H1 (cell line): ENCODE data around the gene STK36.

Source experiments
- BACH1 ChIP-seq: IDR thresholded peaks from 2 replicates; pipeline ENCODE4 v1.6.1; 2012; ENCODE audit warnings: low read length, improper control_type of control experiment
- EP300 ChIP-seq, 2 experiments: IDR thresholded peaks; 1 replicate in 1 of 2; 2 replicates in 1 of 2; pipeline ENCODE4 v1.6.1; 2011 to 2012; ENCODE audit warnings: low read depth in 2 of 2, low read length in 2 of 2, mild to moderate bottlenecking in 2 of 2, borderline replicate concordance in 1 of 2, inconsistent platforms in 1 of 2, moderate library complexity in 1 of 2
- EZH2 ChIP-seq: fragments of 200-600 bp; sonication (generic); IDR thresholded peaks from 2 replicates; pipeline ENCODE4 v1.7.1; 2012; ENCODE audit warnings: low read depth, mild to moderate bottlenecking, moderate library complexity, low read length, inconsistent platforms; ENCODE audit not compliant: severe bottlenecking
- MAFK ChIP-seq: IDR thresholded peaks from 2 replicates; pipeline ENCODE4 v1.6.1; 2012; ENCODE audit warnings: low read depth, mild to moderate bottlenecking, improper control_type of control experiment, low read length
- NRF1 ChIP-seq: IDR thresholded peaks from 2 replicates; pipeline ENCODE4 v1.6.1; 2011; ENCODE audit warnings: mild to moderate bottlenecking, low read depth, low read length, improper control_type of control experiment
- POLR2A ChIP-seq, 2 experiments: IDR thresholded peaks; 1 replicate in 1 of 2; 2 replicates in 1 of 2; pipeline ENCODE4 v1.6.1; 2011; ENCODE audit warnings: low read depth in 2 of 2, low read length in 2 of 2, mild to moderate bottlenecking in 2 of 2; ENCODE audit errors: control extremely low read depth in 1 of 2
- POLR2AphosphoS5 ChIP-seq: IDR thresholded peaks from 2 replicates; pipeline ENCODE4 v1.6.1; 2011; ENCODE audit warnings: low read depth, low read length
- SP1 ChIP-seq: IDR thresholded peaks from 2 replicates; pipeline ENCODE4 v1.6.1; 2011; ENCODE audit warnings: low read depth, low read length
- YY1 ChIP-seq: IDR thresholded peaks from 2 replicates; pipeline ENCODE4 v1.6.1; 2011; ENCODE audit warnings: low read depth, mild to moderate bottlenecking, low read length
- TF ChIP-seq, protein P1 (sequence below), 3 experiments: IDR thresholded peaks; 1 replicate in 2 of 3; 2 replicates in 1 of 3; pipeline versions ENCODE4 v1.5.1 to v1.6.1; 2011; ENCODE audit warnings: low read length in 3 of 3, mild to moderate bottlenecking in 3 of 3, inconsistent platforms in 2 of 3, low read depth in 1 of 3, moderate library complexity in 1 of 3; ENCODE audit not compliant: insufficient read depth in 1 of 3; ENCODE audit errors: control extremely low read depth in 1 of 3

DNA sequence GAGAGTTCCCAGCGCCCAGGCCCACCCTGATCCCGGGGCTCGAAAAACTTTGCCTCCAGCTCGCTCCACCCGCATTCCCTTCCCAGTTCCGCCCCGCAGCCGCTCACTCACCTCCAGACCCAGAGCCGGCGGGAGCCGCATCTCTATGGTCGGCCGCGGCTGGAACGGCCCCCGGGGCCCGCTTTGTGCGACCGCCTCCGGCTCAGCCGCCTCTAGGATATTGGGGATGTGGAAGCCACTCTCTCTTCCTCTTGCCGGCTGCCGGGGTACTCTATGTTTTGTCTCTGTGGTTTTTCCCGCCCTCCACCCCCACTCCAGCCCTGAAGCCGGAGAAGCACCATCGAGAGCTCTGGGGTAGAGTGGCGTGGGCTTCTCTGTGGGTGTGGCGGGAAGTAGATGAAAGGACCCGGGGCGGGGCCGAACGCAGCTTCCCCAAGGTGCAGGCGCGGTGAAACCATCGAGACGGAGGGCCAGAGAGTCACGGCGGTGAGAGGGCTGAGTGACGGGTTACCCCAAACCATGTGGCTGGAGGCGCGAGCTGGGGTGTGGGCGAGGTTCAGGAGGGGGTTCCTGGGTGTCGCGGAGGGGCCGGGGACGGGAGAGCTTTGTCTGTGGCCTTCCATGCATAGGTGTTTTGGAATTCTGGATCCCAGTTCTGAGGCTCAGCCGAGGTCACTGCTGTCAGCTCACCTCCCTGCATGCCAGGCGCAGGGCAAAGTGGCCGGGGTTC is 12.5 kb upstream of the STK36 start, which contains the start of the genes BCS1L and ZNF142:
- TF ChIP-seq POLR2A (IDR thresholded peaks at IDR 0.05; ENCODE audit: control extremely low read depth in 1 of 2, low read depth in 2 of 2, low read length in 2 of 2), result peak; percentile 50 to 52; a peak in 2 of 3 replicates
- TF ChIP-seq, protein P1, sequence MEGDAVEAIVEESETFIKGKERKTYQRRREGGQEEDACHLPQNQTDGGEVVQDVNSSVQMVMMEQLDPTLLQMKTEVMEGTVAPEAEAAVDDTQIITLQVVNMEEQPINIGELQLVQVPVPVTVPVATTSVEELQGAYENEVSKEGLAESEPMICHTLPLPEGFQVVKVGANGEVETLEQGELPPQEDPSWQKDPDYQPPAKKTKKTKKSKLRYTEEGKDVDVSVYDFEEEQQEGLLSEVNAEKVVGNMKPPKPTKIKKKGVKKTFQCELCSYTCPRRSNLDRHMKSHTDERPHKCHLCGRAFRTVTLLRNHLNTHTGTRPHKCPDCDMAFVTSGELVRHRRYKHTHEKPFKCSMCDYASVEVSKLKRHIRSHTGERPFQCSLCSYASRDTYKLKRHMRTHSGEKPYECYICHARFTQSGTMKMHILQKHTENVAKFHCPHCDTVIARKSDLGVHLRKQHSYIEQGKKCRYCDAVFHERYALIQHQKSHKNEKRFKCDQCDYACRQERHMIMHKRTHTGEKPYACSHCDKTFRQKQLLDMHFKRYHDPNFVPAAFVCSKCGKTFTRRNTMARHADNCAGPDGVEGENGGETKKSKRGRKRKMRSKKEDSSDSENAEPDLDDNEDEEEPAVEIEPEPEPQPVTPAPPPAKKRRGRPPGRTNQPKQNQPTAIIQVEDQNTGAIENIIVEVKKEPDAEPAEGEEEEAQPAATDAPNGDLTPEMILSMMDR (IDR thresholded peaks at IDR 0.05; ENCODE audit: control extremely low read depth in 1 of 3, insufficient read depth in 1 of 3, low read depth in 1 of 3, low read length in 3 of 3), result 0 out of 4 replicates have a peak, but pooled peaks of 1 of the 3 experiments have one; percentile 7
- peak; percentile 56; the same call in 1 of the 2 replicates for TF ChIP-seq SP1
- no peak for TF ChIP-seq EZH2
- peak; percentile 76 for TF ChIP-seq BACH1
- TF ChIP-seq YY1, result 0 out of 2 replicates have a peak, but pooled peaks have one; percentile 7
- peak; percentile 52; the same call in 1 of the 2 replicates for TF ChIP-seq POLR2AphosphoS5
- TF ChIP-seq NRF1, result no peak
- TF ChIP-seq MAFK, result no peak
- peak in 1 of 2 experiments; percentile 54; a peak in 1 of 3 replicates for TF ChIP-seq EP300 (IDR thresholded peaks at IDR 0.05; ENCODE audit: borderline replicate concordance in 1 of 2, low read depth in 2 of 2, low read length in 2 of 2)
